Measurements from ENCODE around the gene ABCA1.
A peak's percentile ranks its signal among the peaks of the same experiment; 100 is the strongest.

Gene ABCA1

GRCh38 chr9:104905153-104905901 is 22.6 kb downstream of the ABCA1 start:
- no peak for DNase-seq (ENCODE audit: low spot score)
- no peak overlapping the region for H3K9ac ChIP-seq (ENCODE audit: low read depth, low read length, poor library complexity)
- no peak overlapping the region for H2AFZ ChIP-seq (ENCODE audit: low read length)
- H3K18ac ChIP-seq (ENCODE audit: low read length) = no peak overlapping the region
- no peak overlapping the region for H2BK5ac ChIP-seq (ENCODE audit: low read length)
- no peak overlapping the region for H3K4ac ChIP-seq (ENCODE audit: low read length)
- no peaks in the 10 kb centered on the region for H3K9me3 ChIP-seq (replicated peaks in 1 of 2; ENCODE audit: control insufficient read depth in 2 of 2, insufficient read depth in 1 of 2, low read depth in 1 of 2, low read length in 2 of 2)
- H2AK5ac ChIP-seq (ENCODE audit: low read depth, low read length) = no peak overlapping the region
- no peak overlapping the region for H3K27ac ChIP-seq (replicated peaks; ENCODE audit: low read length)
- H3K27me3 ChIP-seq (ENCODE audit: control insufficient read depth in 3 of 3, insufficient read depth in 3 of 3, low read depth in 1 of 3, low read length in 3 of 3) = no peaks in the 10 kb centered on the region
- H3K14ac ChIP-seq (ENCODE audit: low read length) = no peak overlapping the region
- H3K4me1 ChIP-seq (ENCODE audit: control insufficient read depth in 2 of 2, insufficient read depth in 1 of 2, low read depth in 1 of 2, low read length in 2 of 2) = peaks cover 3 to 13% of the 10 kb centered on the region in 2 donors
- H2BK15ac ChIP-seq (ENCODE audit: low read length) = no peak overlapping the region
- H3K23ac ChIP-seq (ENCODE audit: low read depth, low read length, poor library complexity) = no peak overlapping the region
- H3K36me3 ChIP-seq (replicated peaks in 1 of 2; ENCODE audit: control insufficient read depth in 2 of 2, insufficient read depth in 2 of 2, low read length in 2 of 2) = peaks cover 0 to 36% of the 10 kb centered on the region in 2 donors
- H4K91ac ChIP-seq (ENCODE audit: low read depth, low read length, poor library complexity) = no peak overlapping the region
- no peak overlapping the region for H2BK120ac ChIP-seq (ENCODE audit: low read depth, low read length)
- H3K79me1 ChIP-seq (ENCODE audit: low read depth, low read length) = peaks cover 2% of the 10 kb centered on the region
- no peak overlapping the region for H3K4me3 ChIP-seq (ENCODE audit: low read length in 2 of 2)
- H2BK12ac ChIP-seq (ENCODE audit: low read length) = no peak overlapping the region
- H3K4me2 ChIP-seq (ENCODE audit: insufficient read depth, low read length, poor library complexity, severe bottlenecking) = no peak overlapping the region
- no CpG with 5 or more reads among the region's 4 CpGs for WGBS, 2 donors (ENCODE audit: extremely low coverage in 2 of 2, insufficient read length in 2 of 2, insufficient replicate concordance in 1 of 2)
- no peak overlapping the region for H4K8ac ChIP-seq (ENCODE audit: low read depth, low read length)

GRCh38 chr9:104903609-104904008 is 24.3 kb downstream of the ABCA1 start:
- H2BK15ac ChIP-seq (ENCODE audit: low read length) = no peak overlapping the region
- H3K27me3 ChIP-seq (ENCODE audit: control insufficient read depth in 3 of 3, insufficient read depth in 3 of 3, low read depth in 1 of 3, low read length in 3 of 3) = no peaks in the 10 kb centered on the region
- H3K4ac ChIP-seq (ENCODE audit: low read length) = no peak overlapping the region
- no peak overlapping the region for H2BK120ac ChIP-seq (ENCODE audit: low read depth, low read length)
- no peak overlapping the region for H2BK5ac ChIP-seq (ENCODE audit: low read length)
- no peak overlapping the region for H3K4me2 ChIP-seq (ENCODE audit: insufficient read depth, low read length, poor library complexity, severe bottlenecking)
- peaks cover 2% of the 10 kb centered on the region for H3K79me1 ChIP-seq (ENCODE audit: low read depth, low read length)
- no peak overlapping the region for H4K91ac ChIP-seq (ENCODE audit: low read depth, low read length, poor library complexity)
- H3K9ac ChIP-seq (ENCODE audit: low read depth, low read length, poor library complexity) = no peak overlapping the region
- H3K36me3 ChIP-seq (replicated peaks in 1 of 2; ENCODE audit: control insufficient read depth in 2 of 2, insufficient read depth in 2 of 2, low read length in 2 of 2) = peaks cover 2 to 49% of the 10 kb centered on the region in 2 donors
- no CpG with 5 or more reads among the region's 8 CpGs for WGBS, 2 donors (ENCODE audit: extremely low coverage in 2 of 2, insufficient read length in 2 of 2, insufficient replicate concordance in 1 of 2)
- no peak overlapping the region for H3K27ac ChIP-seq (replicated peaks; ENCODE audit: low read length)
- no peak overlapping the region for H4K8ac ChIP-seq (ENCODE audit: low read depth, low read length)
- no peak for DNase-seq (ENCODE audit: low spot score)
- no peak overlapping the region for H3K14ac ChIP-seq (ENCODE audit: low read length)
- H3K18ac ChIP-seq (ENCODE audit: low read length) = peak overlapping the region; percentile 23
- H3K4me1 ChIP-seq (ENCODE audit: control insufficient read depth in 2 of 2, insufficient read depth in 1 of 2, low read depth in 1 of 2, low read length in 2 of 2) = peaks cover 3 to 10% of the 10 kb centered on the region in 2 donors
- no peak overlapping the region for H3K4me3 ChIP-seq (ENCODE audit: low read length in 2 of 2)
- no peak overlapping the region for H3K23ac ChIP-seq (ENCODE audit: low read depth, low read length, poor library complexity)
- no peak overlapping the region for H2BK12ac ChIP-seq (ENCODE audit: low read length)
- H3K9me3 ChIP-seq (replicated peaks in 1 of 2; ENCODE audit: control insufficient read depth in 2 of 2, insufficient read depth in 1 of 2, low read depth in 1 of 2, low read length in 2 of 2) = no peaks in the 10 kb centered on the region
- H2AK5ac ChIP-seq (ENCODE audit: low read depth, low read length) = no peak overlapping the region
- no peak overlapping the region for H2AFZ ChIP-seq (ENCODE audit: low read length)

GRCh38 chr9:104900871-104901270 is 27.1 kb downstream of the ABCA1 start:
- no peak overlapping the region for H3K27ac ChIP-seq (replicated peaks; ENCODE audit: low read length)
- H3K4me2 ChIP-seq (ENCODE audit: insufficient read depth, low read length, poor library complexity, severe bottlenecking) = no peak overlapping the region
- H3K4me1 ChIP-seq (ENCODE audit: control insufficient read depth in 2 of 2, insufficient read depth in 1 of 2, low read depth in 1 of 2, low read length in 2 of 2) = peaks cover 0 to 5% of the 10 kb centered on the region in 2 donors
- no peak overlapping the region for H2AK5ac ChIP-seq (ENCODE audit: low read depth, low read length)
- no peak overlapping the region for H3K4me3 ChIP-seq (ENCODE audit: low read length in 2 of 2)
- H3K9me3 ChIP-seq (replicated peaks in 1 of 2; ENCODE audit: control insufficient read depth in 2 of 2, insufficient read depth in 1 of 2, low read depth in 1 of 2, low read length in 2 of 2) = no peaks in the 10 kb centered on the region
- H3K4ac ChIP-seq (ENCODE audit: low read length) = no peak overlapping the region
- no peak overlapping the region for H2BK120ac ChIP-seq (ENCODE audit: low read depth, low read length)
- no peak overlapping the region for H2BK5ac ChIP-seq (ENCODE audit: low read length)
- no CpG with 5 or more reads among the region's 2 CpGs for WGBS, 2 donors (ENCODE audit: extremely low coverage in 2 of 2, insufficient read length in 2 of 2, insufficient replicate concordance in 1 of 2)
- no peak overlapping the region for H3K9ac ChIP-seq (ENCODE audit: low read depth, low read length, poor library complexity)
- H2AFZ ChIP-seq (ENCODE audit: low read length) = no peak overlapping the region
- H3K23ac ChIP-seq (ENCODE audit: low read depth, low read length, poor library complexity) = no peak overlapping the region
- no peak overlapping the region for H3K14ac ChIP-seq (ENCODE audit: low read length)
- DNase-seq (ENCODE audit: low spot score) = no peak
- no peak overlapping the region for H2BK15ac ChIP-seq (ENCODE audit: low read length)
- no peaks in the 10 kb centered on the region for H3K27me3 ChIP-seq (ENCODE audit: control insufficient read depth in 3 of 3, insufficient read depth in 3 of 3, low read depth in 1 of 3, low read length in 3 of 3)
- no peak overlapping the region for H3K18ac ChIP-seq (ENCODE audit: low read length)
- H2BK12ac ChIP-seq (ENCODE audit: low read length) = no peak overlapping the region
- H3K36me3 ChIP-seq (replicated peaks in 1 of 2; ENCODE audit: control insufficient read depth in 2 of 2, insufficient read depth in 2 of 2, low read length in 2 of 2) = peaks cover 2 to 66% of the 10 kb centered on the region in 2 donors
- H3K79me1 ChIP-seq (ENCODE audit: low read depth, low read length) = peaks cover 2% of the 10 kb centered on the region
- no peak overlapping the region for H4K8ac ChIP-seq (ENCODE audit: low read depth, low read length)
- H4K91ac ChIP-seq (ENCODE audit: low read depth, low read length, poor library complexity) = no peak overlapping the region

GRCh38 chr9:104900324-104900723 is 27.6 kb downstream of the ABCA1 start:
- Histone ChIP-seq H3K4me2 (ENCODE audit: insufficient read depth, low read length, poor library complexity, severe bottlenecking) (no peak overlapping the region), H3K14ac (ENCODE audit: low read length) (no peak overlapping the region), H3K79me1 (ENCODE audit: low read depth, low read length) (peaks cover 2% of the 10 kb centered on the region), H3K4me1 (ENCODE audit: control insufficient read depth in 2 of 2, insufficient read depth in 1 of 2, low read depth in 1 of 2, low read length in 2 of 2) (peaks cover 0 to 5% of the 10 kb centered on the region in 2 donors), H2AK5ac (ENCODE audit: low read depth, low read length) (no peak overlapping the region), H3K4ac (ENCODE audit: low read length) (no peak overlapping the region), H2BK12ac (ENCODE audit: low read length) (no peak overlapping the region), H2BK5ac (ENCODE audit: low read length) (no peak overlapping the region), H4K91ac (ENCODE audit: low read depth, low read length, poor library complexity) (no peak overlapping the region), H2BK120ac (ENCODE audit: low read depth, low read length) (no peak overlapping the region), H3K27me3 (ENCODE audit: control insufficient read depth in 3 of 3, insufficient read depth in 3 of 3, low read depth in 1 of 3, low read length in 3 of 3) (no peaks in the 10 kb centered on the region), H3K9ac (ENCODE audit: low read depth, low read length, poor library complexity) (no peak overlapping the region), H3K23ac (ENCODE audit: low read depth, low read length, poor library complexity) (no peak overlapping the region), H4K8ac (ENCODE audit: low read depth, low read length) (no peak overlapping the region), H3K18ac (ENCODE audit: low read length) (no peak overlapping the region), H2AFZ (ENCODE audit: low read length) (no peak overlapping the region), H3K4me3 (ENCODE audit: low read length in 2 of 2) (no peak overlapping the region), H3K36me3 (replicated peaks in 1 of 2; ENCODE audit: control insufficient read depth in 2 of 2, insufficient read depth in 2 of 2, low read length in 2 of 2) (peaks cover 2 to 66% of the 10 kb centered on the region in 2 donors), H2BK15ac (ENCODE audit: low read length) (no peak overlapping the region), H3K27ac (replicated peaks; ENCODE audit: low read length) (no peak overlapping the region), H3K9me3 (replicated peaks in 1 of 2; ENCODE audit: control insufficient read depth in 2 of 2, insufficient read depth in 1 of 2, low read depth in 1 of 2, low read length in 2 of 2) (no peaks in the 10 kb centered on the region)
- no CpG with 5 or more reads among the region's 3 CpGs for WGBS, 2 donors (ENCODE audit: extremely low coverage in 2 of 2, insufficient read length in 2 of 2, insufficient replicate concordance in 1 of 2)
- DNase-seq (ENCODE audit: low spot score) = no peak

Data from neuronal stem cell (in vitro differentiated cells).